ENCODE data around the gene SND1. TPM values are rescaled to one million over a fixed set of nuclear protein-coding genes. Genes with fewer than 3 reads are reported as not detected.

SND1 gene
- total RNA-seq, 2 experiments from 2014 or later, result 158 to 166 TPM

GRCh38 chr7:127780489-127780888, 128.5 kb downstream of the SND1 start:
- Mint-ChIP-seq H3K36me3 (peaks cover 10% of the 10 kb centered on the region), H3K9me3 (ENCODE audit: low read depth) (no peaks in the 10 kb centered on the region), H3K27ac (no peak overlapping the region), H3K27me3 (no peaks in the 10 kb centered on the region), H3K4me3 (no peak overlapping the region), H3K4me1 (peaks cover 7% of the 10 kb centered on the region)
- ATAC-seq (no peak), DNase-seq (no peak)
- CTCF ChIA-PET, result no interaction called here

- Mint-ChIP-seq H3K27me3 (no peaks in the 10 kb centered on the region), H3K4me3 (no peak overlapping the region), H3K36me3 (peaks cover 11% of the 10 kb centered on the region), H3K27ac (no peak overlapping the region), H3K4me1 (peaks cover 7% of the 10 kb centered on the region), H3K9me3 (ENCODE audit: low read depth) (no peaks in the 10 kb centered on the region)
- no peak for DNase-seq
- CTCF ChIA-PET, result no interaction called here
- ATAC-seq, result no peak
Measured at GRCh38 chr7:127781081-127781480, 129.1 kb downstream of the SND1 start.

DNA sequence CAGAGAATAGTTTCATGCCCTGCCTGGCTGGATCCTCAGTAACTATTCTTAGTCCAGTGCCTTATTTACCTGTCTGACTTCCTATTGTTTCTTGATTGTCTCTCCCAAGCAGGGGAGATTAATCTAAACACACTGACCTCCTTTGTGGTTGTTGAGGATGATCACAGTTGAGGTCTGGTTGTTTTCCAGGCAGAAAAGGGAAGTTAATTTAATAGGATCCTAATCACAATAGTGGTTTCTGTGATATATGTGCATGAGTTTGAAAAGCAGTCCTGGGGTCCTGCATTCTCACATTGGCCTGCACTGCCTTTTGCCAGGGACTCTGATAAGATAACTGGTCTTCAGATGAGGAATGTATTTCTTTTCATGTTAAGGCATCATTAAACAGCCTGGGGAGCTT, 130.1 kb downstream of the SND1 start:
- Mint-ChIP-seq H3K27ac (no peak overlapping the region), H3K9me3 (ENCODE audit: low read depth) (no peaks in the 10 kb centered on the region), H3K36me3 (peaks cover 11% of the 10 kb centered on the region), H3K4me3 (no peak overlapping the region), H3K27me3 (no peaks in the 10 kb centered on the region), H3K4me1 (peaks cover 7% of the 10 kb centered on the region)
- DNase-seq (no peak), ATAC-seq (no peak)
- CTCF ChIA-PET, result no interaction called here

- H3K4me1 Mint-ChIP-seq, result peaks cover 10% of the 10 kb centered on the region
- no peaks in the 10 kb centered on the region for H3K27me3 Mint-ChIP-seq
- no peaks in the 10 kb centered on the region for H3K9me3 Mint-ChIP-seq (ENCODE audit: low read depth)
- no peak for DNase-seq
- peaks cover 11% of the 10 kb centered on the region for H3K36me3 Mint-ChIP-seq
- no peak overlapping the region for H3K4me3 Mint-ChIP-seq
- CTCF ChIA-PET, result interaction anchor here (1.6 kb wide), 1 partner anchor 10 kb away, joined by 4 read pairs; no protein-coding TSS in a partner anchor
- no peak for ATAC-seq
- H3K27ac Mint-ChIP-seq, result no peak overlapping the region
Measured at GRCh38 chr7:127782654-127783559, 130.9 kb downstream of the SND1 start.

DNA sequence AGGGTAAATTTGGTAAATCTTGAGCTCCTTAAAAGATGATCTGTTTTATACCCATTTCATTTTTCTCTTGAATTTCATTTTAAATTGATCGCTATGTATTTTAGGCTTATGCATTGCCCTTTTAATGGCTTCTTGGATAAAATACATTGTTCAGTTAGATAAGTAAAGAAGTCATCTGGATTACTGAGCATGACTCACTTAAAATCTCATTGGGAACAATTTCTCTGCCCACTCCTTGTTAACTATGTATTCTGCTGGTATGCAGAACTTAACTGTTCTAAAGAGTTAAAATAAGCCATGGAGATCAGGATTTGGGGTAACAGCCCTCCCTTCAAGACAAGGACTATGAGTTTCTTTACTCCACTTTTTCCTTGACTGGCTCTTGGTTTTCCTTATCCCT, 134.2 kb downstream of the SND1 start:
- ATAC-seq, result no peak
- H3K4me1 Mint-ChIP-seq, result peaks cover 10% of the 10 kb centered on the region
- CTCF ChIA-PET, result no interaction called here
- no peaks in the 10 kb centered on the region for H3K27me3 Mint-ChIP-seq
- H3K36me3 Mint-ChIP-seq, result peaks cover 7% of the 10 kb centered on the region
- no peak for DNase-seq
- no peak overlapping the region for H3K4me3 Mint-ChIP-seq
- H3K27ac Mint-ChIP-seq, result no peak overlapping the region
- H3K9me3 Mint-ChIP-seq (ENCODE audit: low read depth), result no peaks in the 10 kb centered on the region

DNA sequence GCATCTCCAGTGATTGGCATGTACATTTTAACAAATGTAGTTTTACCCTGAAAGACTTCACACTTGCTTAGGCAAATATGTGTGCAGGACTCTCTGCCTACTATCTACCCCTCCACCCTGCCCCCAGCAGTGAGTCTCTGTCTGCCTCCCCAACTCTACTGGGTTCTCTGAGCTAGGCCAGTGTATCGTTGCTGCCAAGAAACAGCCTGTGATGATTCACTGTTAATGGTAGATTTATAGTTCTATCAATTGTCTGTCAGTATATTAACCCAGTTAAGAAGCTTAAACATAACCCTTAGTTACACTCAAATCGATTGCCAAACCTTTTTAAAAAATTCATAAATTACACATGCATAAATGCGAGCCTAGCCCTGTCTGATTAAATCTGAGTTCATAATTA, 137.0 kb downstream of the SND1 start:
- CTCF ChIA-PET, result no interaction called here
- Mint-ChIP-seq H3K4me3 (no peak overlapping the region), H3K9me3 (ENCODE audit: low read depth) (no peaks in the 10 kb centered on the region), H3K36me3 (peaks cover 6% of the 10 kb centered on the region), H3K27ac (no peak overlapping the region), H3K4me1 (peaks cover 8% of the 10 kb centered on the region), H3K27me3 (no peaks in the 10 kb centered on the region)
- DNase-seq (no peak), ATAC-seq (no peak)

DNA sequence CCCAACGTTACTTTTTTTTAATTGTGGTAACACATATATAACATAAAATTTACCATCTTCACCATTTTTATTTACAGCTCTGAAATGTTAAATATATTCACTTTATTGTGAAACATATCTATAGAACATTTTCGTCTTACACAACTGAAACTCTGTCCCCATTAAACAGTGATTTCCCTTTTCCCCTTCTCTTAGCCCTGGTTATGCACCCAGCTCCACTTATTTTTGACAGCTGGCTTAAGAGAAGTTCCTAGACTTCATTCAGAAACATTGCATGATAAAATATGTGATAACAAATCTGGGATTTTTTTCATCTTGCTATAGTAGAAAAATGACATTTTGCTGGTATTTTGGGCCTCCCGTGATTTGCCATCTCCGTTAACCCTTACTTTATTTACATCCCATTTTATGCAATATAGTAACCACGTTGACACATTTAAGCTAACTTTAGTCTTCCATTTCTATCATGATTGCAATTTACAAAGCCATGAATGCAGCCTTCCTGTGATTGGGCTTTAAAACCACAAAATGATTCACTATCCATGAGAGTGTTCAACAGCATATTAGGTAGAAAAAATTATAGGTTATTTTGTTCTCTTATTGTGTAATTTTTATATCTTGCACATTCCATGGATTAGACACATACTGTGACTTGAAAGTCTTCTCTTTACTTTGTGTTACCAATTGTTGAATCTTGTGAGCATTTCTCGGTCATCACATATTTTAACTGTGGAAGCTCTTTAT, 139.6 kb downstream of the SND1 start:
- no peak overlapping the region for H3K27ac Mint-ChIP-seq
- ATAC-seq (no peak), DNase-seq (no peak)
- peaks cover 1% of the 10 kb centered on the region for H3K36me3 Mint-ChIP-seq
- H3K4me1 Mint-ChIP-seq, result peaks cover 8% of the 10 kb centered on the region
- H3K27me3 Mint-ChIP-seq, result no peaks in the 10 kb centered on the region
- no peak overlapping the region for H3K4me3 Mint-ChIP-seq
- CTCF ChIA-PET, result interaction anchor here (1.0 to 2.4 kb wide), 9 partner anchors 8 to 398 kb away, joined by 3 to 9 read pairs (median 4); no protein-coding TSS in a partner anchor
- H3K9me3 Mint-ChIP-seq (ENCODE audit: low read depth), result no peaks in the 10 kb centered on the region

DNA sequence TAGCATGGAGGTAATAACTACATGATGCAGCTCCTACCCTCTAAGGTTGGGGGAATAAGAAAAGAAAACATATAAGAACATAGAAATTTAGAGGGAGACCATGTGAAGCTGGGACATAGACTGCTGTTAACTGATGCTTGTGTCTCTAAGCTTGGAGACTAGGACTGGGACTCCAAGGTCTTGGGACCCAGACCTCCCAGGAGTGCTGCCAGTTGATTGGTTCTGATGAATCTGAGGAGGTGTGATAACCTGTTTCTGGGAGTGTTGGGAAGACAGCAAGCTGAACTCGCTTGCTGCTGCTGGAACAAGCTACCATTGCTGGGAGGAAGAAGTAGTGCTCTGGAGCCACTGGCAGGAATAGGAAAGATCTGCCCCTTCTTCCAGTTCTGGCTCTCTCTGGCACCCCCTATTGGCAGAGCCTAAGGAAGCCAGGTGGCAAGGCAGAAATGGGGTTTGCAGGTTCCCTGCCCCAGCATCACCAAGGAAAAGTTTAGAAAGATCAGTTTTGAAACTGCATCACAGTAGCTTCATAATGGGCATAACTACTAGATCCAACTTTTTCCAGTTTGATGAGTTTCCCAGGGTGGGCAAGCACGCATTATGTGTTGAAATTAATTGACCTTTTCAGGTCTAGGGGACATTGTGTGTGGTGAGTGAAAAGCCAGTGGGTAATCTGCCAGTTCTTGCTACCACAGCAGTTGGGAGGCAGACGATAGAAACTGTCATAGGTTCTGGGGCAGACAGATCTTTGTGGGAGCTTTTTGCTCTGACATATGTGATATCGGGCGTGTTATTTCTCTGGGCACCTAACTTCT, 140.7 kb downstream of the SND1 start:
- CTCF ChIA-PET, result interaction anchor here (1.0 to 2.4 kb wide), 13 partner anchors 10 to 114 kb away, joined by 3 to 9 read pairs (median 4); no protein-coding TSS in a partner anchor
- Mint-ChIP-seq H3K4me3 (no peak overlapping the region), H3K4me1 (peaks cover 5% of the 10 kb centered on the region), H3K27ac (no peak overlapping the region), H3K27me3 (no peaks in the 10 kb centered on the region), H3K36me3 (peaks cover 1% of the 10 kb centered on the region), H3K9me3 (ENCODE audit: low read depth) (no peaks in the 10 kb centered on the region)
- DNase-seq (peak; percentile 49), ATAC-seq (peak; percentile 45)

- CTCF ChIA-PET, result interaction anchor here (1.2 to 2.3 kb wide), 4 partner anchors 10 to 89 kb away, joined by 3 to 9 read pairs (median 4); no protein-coding TSS in a partner anchor
- Mint-ChIP-seq H3K27ac (no peak overlapping the region), H3K4me1 (peaks cover 10% of the 10 kb centered on the region), H3K4me3 (no peak overlapping the region), H3K36me3 (peaks cover 1% of the 10 kb centered on the region), H3K9me3 (ENCODE audit: low read depth) (no peaks in the 10 kb centered on the region), H3K27me3 (no peaks in the 10 kb centered on the region)
- DNase-seq, result no peak
- ATAC-seq, result no peak
Measured at GRCh38 chr7:127793582-127793981, 141.6 kb downstream of the SND1 start.

- ATAC-seq (no peak), DNase-seq (no peak)
- Mint-ChIP-seq H3K9me3 (ENCODE audit: low read depth) (no peaks in the 10 kb centered on the region), H3K36me3 (peaks cover 1% of the 10 kb centered on the region), H3K27ac (no peak overlapping the region), H3K4me3 (no peak overlapping the region), H3K4me1 (peaks cover 10% of the 10 kb centered on the region), H3K27me3 (no peaks in the 10 kb centered on the region)
- CTCF ChIA-PET, result interaction anchor here (1.4 kb wide), 1 partner anchor 86 kb away, joined by 4 read pairs; no protein-coding TSS in a partner anchor
Measured at GRCh38 chr7:127794136-127794535, 142.1 kb downstream of the SND1 start.

- H3K9me3 Mint-ChIP-seq (ENCODE audit: low read depth), result no peaks in the 10 kb centered on the region
- ATAC-seq (no peak), DNase-seq (no peak)
- no peaks in the 10 kb centered on the region for H3K27me3 Mint-ChIP-seq
- H3K36me3 Mint-ChIP-seq, result peaks cover 1% of the 10 kb centered on the region
- no peak overlapping the region for H3K27ac Mint-ChIP-seq
- no peak overlapping the region for H3K4me3 Mint-ChIP-seq
- CTCF ChIA-PET, result interaction anchor here (1.4 kb wide), 1 partner anchor 11 kb away, joined by 3 read pairs; no protein-coding TSS in a partner anchor
- peaks cover 10% of the 10 kb centered on the region for H3K4me1 Mint-ChIP-seq
Measured at GRCh38 chr7:127794551-127794950, 142.6 kb downstream of the SND1 start.

DNA sequence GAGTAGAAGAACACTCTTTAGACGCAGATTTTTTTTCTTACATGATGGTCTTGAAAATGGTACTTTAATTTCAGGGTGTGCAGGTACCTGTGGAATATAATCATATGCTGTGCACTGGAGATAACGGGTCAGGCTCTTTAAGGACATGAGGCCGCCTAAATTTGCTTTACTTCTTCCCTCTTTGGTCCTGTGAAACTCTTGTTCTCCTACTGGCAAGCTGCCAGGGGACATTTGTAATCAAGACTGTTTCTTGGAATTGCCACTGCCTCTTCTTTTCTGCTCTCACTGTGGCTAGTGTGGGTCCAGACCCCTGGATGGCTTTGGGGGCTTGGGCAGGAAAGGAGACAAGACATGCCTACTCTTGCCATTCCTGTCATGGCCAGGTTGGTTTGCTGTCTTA, 146.0 kb downstream of the SND1 start:
- CTCF ChIA-PET, result no interaction called here
- no peak overlapping the region for H3K27ac Mint-ChIP-seq

GRCh38 chr7:127798769-127799372, 146.9 kb downstream of the SND1 start:
- no peak overlapping the region for H3K4me3 Mint-ChIP-seq

More for the DNA sequence above, 146.0 kb downstream of the SND1 start:
- DNase-seq (no peak), ATAC-seq (no peak)
- Mint-ChIP-seq H3K4me1 (peaks cover 10% of the 10 kb centered on the region), H3K4me3 (no peak overlapping the region), H3K9me3 (ENCODE audit: low read depth) (no peaks in the 10 kb centered on the region), H3K36me3 (peaks cover 1% of the 10 kb centered on the region), H3K27me3 (no peaks in the 10 kb centered on the region)

More at GRCh38 chr7:127798769-127799372, 146.9 kb downstream of the SND1 start:
- Mint-ChIP-seq H3K27ac (no peak overlapping the region), H3K9me3 (ENCODE audit: low read depth) (no peaks in the 10 kb centered on the region), H3K36me3 (peaks cover 1% of the 10 kb centered on the region), H3K4me1 (peaks cover 10% of the 10 kb centered on the region), H3K27me3 (no peaks in the 10 kb centered on the region)
- ATAC-seq, result no peak
- CTCF ChIA-PET, result no interaction called here
- no peak for DNase-seq

Data from activated CD8-positive, alpha-beta memory T cell treated with anti-CD3 and anti-CD28 coated beads, Interleukin-2, amount 10 ng/mL, durations not matched to agents 7 days and 5 days (primary cell).